Glomerular visceral epithelial cell (primary cell): Measurements from ENCODE around the gene PLXNB3.

Experiments used
- DNase-seq: peaks from one replicate; pipeline ENCODE4 v3.0.0-alpha.2; 2016; ENCODE audit errors: extremely low spot score

PLXNB3 gene

DNA sequence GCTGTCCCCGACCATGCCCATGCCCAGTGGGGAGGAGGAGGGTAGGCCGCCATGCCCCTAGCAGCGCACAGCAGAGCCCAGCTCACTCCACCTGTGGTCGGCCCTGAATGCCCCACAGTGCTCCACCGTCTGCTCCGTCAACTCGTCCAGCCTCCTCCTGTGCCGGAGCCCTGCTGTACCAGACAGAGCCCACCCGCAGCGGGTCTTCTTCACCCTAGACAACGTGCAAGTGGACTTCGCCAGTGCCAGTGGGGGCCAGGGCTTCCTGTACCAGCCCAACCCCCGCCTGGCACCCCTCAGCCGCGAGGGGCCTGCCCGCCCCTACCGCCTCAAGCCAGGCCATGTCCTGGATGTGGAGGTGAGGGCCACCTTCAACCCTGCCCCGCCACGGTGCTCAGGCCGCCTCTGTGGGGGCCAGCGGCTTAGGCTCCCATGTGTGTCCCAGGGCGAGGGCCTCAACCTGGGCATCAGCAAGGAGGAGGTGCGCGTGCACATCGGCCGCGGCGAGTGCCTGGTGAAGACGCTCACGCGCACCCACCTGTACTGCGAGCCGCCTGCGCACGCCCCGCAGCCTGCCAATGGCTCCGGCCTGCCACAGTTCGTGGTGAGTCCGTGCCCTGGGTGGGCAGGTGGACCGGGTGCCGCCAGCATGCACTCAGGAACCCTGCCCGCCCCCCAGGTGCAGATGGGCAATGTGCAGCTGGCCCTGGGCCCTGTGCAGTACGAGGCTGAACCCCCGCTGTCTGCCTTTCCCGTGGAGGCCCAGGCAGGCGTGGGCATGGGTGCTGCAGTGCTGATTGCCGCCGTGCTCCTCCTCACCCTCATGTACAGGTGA lies 9.9 kb downstream of the PLXNB3 start:
- DNase-seq, result no peak

GRCh38 chrX:153774576-153775292 lies 10.7 kb downstream of the PLXNB3 start:
- no peak for DNase-seq

DNA sequence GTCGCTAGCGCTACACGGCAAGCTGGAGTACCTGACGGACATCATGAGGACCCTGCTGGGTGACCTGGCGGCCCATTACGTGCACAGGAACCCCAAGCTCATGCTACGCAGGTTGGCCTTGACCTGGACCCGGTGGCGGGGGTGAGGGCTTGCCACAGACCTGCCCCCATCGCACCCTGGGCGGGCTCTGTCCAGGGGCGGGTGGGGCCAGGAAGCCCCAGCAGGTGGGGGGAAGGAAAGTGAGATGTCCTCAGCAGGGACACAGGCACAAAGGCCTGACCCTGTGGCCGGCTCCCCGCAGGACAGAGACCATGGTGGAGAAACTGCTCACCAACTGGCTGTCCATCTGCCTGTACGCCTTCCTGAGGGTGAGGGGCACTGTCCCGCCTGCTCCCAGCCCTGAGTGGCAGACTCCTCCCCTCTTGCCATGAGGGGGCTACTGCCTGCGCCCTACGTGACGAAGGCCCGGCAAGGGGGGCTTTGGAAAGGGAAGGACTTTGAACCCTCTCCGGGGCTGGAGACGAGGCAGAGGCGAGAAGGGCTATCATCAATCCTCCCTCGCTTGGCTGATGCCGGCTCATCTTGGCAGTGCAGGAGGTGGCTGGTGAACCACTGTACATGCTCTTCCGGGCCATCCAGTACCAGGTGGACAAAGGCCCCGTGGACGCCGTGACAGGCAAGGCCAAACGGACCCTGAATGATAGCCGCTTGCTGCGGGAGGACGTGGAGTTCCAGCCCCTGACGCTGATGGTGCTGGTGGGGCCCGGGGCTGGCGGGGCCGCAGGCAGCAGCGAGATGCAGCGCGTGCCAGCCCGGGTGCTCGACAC lies 11.5 kb downstream of the PLXNB3 start:
- no peak for DNase-seq

DNA sequence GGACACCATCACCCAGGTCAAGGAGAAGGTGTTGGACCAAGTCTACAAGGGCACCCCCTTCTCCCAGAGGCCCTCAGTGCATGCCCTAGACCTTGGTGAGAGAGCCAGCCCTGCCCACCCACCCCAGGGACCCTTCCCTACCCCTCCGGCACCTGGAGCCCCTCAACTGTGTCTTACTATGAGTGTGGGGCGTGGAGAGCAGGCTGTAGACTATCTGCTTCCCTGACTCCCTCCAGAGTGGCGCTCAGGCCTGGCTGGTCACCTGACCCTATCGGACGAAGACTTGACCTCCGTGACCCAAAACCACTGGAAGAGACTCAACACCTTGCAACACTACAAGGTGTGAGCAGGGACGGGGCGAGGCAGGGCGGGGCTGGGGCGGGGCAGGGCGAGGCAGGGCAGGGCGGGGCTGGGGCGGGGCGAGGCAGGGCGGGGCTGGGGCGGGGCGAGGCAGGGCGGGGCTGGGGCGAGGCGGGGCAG lies 12.1 kb downstream of the PLXNB3 start:
- no peak for DNase-seq

DNA sequence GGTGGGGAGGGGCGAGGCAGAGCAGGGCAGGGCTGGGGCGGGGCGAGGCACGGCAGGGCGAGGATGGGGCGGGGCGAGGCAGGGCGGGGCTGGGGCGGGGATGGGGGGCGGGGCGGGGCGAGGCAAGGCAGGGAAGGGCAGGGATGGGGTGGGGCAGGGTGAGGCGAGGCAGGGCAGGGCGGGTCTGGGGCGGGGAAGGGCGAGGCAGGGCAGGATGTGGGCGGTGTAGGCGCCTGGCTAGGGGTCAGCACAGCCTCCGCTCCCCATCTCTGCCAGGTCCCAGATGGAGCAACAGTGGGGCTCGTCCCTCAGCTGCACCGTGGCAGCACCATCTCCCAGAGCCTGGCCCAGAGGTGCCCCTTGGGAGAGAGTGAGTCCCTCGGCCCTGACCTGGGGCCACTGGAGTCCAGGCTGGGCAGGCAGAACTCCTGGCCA lies 12.6 kb downstream of the PLXNB3 start:
- DNase-seq, result no peak

DNA sequence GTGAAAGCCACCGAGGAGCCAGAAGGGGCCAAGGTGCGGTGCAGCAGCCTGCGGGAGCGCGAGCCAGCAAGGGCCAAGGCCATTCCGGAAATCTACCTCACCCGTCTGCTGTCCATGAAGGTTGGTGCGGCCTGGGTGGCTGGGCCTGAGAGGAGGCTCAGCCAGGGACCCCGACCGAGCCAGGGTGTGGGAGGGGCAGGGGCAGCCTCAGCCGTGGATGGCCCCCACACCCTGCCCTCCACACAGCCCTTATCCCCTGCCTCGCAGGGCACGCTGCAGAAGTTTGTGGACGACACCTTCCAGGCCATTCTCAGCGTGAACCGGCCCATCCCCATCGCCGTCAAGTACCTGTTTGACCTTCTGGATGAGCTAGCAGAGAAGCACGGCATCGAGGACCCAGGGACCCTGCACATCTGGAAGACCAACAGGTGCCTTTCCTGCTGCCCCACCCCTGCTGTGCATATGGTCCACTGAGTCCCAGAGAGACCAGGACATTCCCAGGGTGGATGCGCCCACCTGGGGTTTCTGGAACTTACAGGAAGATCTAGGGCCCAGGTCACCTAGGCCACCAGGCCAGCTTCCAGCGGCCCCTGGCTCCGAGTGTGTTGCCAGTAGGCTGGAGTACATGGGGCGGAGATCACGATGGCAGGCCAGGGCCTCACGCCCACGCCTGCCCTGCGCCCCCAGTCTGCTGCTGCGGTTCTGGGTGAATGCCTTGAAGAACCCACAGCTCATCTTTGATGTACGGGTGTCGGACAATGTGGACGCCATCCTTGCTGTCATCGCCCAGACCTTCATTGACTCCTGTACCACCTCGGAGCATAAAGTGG lies 13.4 kb downstream of the PLXNB3 start:
- DNase-seq, result no peak

DNA sequence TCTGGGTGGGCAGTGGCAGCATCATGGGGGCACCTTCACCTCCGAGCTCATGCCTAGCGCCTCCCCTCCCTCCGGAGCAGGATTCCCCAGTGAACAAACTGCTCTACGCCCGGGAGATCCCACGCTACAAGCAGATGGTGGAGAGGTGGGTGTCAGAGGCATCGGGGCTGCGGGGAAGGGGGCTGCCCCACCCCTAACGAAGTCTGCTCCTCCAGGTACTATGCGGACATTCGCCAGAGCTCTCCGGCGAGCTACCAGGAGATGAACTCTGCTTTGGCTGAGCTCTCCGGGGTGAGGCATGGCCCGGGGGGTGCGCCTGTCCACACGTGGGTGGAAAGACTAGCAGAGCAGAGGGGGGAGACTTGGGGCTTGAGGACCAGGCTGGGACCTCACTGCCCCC lies 14.1 kb downstream of the PLXNB3 start:
- no peak for DNase-seq

DNA sequence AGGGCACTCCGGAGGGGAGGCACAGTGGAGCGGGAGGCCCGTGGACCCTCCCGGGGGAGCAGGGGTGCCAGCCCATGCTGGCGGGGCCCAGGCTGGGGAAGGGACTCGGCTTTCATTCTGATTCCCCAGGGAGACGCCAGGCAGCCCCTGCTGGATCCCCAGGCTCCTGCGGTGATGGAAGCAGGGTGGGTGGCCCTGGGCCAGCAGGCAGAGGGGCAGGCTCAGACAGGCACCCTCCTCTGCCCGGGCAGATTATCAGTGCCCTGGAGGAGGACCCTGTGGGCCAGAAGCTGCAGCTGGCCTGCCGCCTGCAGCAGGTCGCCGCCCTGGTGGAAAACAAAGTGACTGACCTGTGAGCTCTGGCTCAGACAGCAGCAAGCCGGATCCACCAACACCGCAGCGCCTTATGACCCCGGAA lies 14.6 kb downstream of the PLXNB3 start:
- no peak for DNase-seq

DNA sequence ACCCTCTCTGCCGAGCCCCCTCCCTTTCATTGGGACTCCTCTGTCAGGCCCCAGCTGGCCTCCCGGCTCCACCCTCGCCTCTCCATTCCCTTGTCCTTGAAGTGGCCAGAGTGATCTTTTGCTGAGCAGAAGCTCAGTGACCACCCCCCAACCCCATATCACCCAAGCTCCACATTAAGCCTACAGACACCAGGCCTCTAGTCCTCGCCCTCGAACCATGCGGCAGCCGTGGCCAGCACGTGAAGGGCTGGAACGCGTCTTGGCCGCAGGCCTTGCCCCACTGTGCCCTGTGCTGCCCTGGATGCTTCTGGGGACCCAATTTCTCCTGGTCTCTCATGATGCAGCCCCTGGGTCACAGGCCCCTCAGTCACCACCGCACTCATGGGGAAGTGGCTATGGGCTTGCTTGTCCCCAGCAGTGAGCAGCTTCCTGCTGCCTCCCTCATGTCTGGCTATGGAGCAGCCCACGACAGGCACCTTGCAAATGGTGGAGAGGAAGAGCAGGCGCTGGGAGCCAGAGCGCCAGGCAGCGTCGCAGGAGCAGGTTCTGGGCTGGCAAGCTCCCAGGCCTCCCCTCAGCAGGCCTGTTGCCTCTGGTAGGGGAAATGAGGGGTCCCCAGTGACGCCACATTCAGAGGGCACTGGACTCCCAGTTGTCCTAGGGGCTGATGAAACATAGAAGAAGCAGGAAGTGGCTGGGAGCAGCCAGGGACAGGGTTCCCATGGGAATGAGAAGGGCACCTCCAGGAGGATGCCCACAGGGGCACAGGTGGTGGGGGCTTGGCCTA lies 16.0 kb downstream of the PLXNB3 start:
- DNase-seq, result no peak

GRCh38 chrX:153780678-153781427 lies 16.8 kb downstream of the PLXNB3 start, which contains the start of gene SRPK3:
Gene SRPK3, plus strand, starts transcription at chrX:153781041. Its CDS starts 46 bp downstream, at chrX:153781087.
- peak; percentile 17 for DNase-seq

- no peak for DNase-seq
These were observed 17.5 kb downstream of the PLXNB3 start for GRCh38 chrX:153781428-153782047.

DNA sequence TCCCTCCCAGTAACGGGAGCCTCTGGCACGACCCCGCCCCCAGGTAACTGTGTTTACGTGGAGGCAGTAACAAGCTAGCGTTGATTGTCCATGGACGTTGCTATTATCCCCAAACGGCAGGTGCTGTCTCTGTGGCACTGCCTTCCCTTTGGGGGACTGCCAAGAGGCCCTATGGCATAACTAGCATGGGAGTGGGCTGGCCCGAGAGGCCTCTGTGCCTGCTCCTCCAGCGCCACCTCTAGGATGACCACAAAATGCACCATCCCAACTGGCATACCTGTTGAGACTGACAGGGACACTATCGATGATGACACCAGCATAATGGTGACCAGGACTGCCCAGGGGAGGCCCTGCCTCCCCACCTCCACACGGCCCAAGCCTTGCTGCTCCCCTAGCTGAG lies 18.3 kb downstream of the PLXNB3 start:
- DNase-seq, result no peak

DNA sequence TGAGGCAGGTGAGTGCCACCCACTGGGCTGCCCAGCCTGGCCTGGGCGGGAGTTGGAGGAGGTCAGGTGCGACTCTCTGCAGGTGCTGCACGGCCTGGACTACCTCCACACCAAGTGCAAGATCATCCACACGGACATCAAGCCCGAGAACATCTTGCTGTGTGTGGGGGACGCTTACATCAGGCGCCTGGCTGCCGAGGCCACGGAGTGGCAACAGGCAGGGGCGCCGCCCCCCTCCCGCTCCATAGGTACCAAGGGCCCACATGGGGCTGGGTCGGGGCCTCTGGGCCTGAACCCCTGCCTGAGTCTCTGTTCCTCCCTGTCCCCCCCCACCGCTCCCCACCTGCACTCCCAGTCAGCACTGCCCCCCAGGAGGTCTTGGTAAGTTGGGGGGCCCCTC lies 18.8 kb downstream of the PLXNB3 start:
- no peak for DNase-seq

GRCh38 chrX:153783378-153784013 lies 19.4 kb downstream of the PLXNB3 start:
- DNase-seq, result no peak

DNA sequence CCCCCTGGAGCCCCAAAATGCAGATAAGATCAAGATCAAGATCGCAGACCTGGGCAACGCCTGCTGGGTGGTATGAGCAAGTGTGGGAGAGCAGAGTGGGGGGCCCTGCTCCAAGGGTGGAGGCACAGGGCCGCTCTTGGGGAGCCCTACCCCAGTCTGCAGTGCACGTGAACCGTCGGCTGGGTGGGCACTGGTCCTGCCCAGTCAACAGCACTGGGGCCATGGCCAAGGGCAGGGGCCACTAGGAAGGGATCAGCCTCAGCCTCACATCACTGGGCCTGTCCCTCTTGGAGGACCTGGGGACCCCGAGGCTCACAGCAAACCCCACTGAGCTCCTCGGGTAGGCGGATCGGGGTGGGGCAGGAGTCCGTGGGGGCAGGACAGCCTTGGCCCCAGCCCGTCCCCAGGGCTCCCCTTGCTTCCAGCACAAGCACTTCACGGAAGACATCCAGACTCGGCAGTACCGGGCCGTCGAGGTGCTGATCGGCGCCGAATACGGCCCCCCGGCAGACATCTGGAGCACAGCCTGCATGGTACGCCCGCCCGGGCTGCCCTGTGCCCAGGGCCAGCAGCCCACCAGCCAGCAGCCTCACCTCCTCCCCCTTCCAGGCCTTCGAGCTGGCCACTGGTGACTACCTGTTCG lies 20.4 kb downstream of the PLXNB3 start:
- no peak for DNase-seq

GRCh38 chrX:153786669-153787068 lies 22.6 kb downstream of the PLXNB3 start:
- no peak for DNase-seq

DNA sequence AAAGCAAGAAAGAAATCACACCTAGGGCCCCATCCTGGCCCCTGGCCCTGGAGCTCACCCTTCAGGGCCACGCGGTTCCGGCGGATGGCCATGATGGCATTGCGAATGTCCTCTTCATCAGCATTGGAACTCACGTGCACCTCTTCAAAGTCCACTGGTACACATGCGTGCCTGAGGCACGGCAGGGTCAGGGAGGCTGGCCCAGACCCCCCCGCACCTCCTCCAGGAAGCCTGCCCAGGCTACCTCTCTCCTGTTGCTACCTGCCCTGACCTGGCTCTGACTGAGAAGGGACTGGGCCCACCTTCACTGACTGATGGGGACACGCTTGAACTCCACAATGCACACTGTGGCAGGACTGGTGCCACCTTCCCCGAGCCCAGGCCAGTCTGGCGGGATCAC lies 25.6 kb downstream of the PLXNB3 start:
- no peak for DNase-seq
